DMS53 treated with DMSO at 0.1 percent for 48 hours (cell line): ENCODE data around the gene SRSF3.
A peak's percentile ranks its signal among the peaks of the same experiment; 100 is the strongest.
"Not testable (repeated sequence)": the region's sequence is repeated elsewhere in the genome, so short reads cannot be mapped to it uniquely, and the experiment has no call there.

ENCODE experiments used
- DNase-seq: peaks from one replicate; lab custom pipeline; 2025; ENCODE audit not compliant: unreplicated experiment; lab: John Stamatoyannopoulos, UW

The SRSF3 gene

DNA sequence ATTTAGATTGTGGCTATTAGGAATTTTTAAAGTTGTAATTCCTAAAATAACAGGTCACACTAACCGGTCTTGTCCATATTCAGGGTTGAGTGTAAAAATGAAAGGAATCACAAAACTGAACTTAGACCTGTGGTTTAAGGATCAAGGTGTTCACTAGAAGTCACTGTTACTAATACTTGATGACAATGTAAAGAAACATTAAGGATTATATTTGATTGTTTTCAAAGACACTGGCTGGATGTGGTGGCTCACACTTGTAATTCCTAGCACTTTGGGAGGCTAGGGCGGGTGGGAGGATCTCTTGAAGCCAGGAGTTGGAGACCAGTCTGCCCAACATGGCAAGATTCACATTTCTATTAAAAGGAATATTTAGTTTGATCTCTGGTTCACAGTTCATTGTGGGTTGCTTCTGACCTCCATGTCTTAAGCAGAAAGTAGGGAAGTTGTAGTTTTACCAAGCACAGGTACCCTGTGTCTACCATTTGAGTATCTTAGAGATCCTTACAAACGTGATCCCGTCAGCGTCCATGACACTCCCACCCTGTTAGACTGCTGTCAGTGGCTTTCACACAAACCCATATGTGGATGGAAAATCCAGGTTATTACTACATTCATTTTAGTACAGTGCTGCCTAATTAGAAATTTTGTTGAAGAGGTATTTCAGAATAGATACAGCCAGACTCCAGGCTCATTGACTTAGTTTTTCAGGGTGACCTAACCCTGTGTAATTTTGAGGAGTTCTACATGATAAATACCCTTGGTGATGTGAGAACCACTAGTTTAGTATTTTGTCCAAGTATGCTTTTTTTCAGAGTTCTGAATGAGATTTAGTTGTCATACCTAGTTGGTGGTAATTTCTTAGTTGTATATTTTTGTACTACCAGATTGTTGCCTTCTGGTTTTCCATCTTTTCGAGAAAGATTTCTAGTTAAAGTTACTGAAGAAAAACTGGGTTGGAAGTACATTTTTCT is 10.2 kb downstream of the SRSF3 start:
- DNase-seq, result no peak

- DNase-seq, result no peak
Observed at GRCh38 chr6:36605143-36605542, 11.0 kb downstream of the SRSF3 start.

DNA sequence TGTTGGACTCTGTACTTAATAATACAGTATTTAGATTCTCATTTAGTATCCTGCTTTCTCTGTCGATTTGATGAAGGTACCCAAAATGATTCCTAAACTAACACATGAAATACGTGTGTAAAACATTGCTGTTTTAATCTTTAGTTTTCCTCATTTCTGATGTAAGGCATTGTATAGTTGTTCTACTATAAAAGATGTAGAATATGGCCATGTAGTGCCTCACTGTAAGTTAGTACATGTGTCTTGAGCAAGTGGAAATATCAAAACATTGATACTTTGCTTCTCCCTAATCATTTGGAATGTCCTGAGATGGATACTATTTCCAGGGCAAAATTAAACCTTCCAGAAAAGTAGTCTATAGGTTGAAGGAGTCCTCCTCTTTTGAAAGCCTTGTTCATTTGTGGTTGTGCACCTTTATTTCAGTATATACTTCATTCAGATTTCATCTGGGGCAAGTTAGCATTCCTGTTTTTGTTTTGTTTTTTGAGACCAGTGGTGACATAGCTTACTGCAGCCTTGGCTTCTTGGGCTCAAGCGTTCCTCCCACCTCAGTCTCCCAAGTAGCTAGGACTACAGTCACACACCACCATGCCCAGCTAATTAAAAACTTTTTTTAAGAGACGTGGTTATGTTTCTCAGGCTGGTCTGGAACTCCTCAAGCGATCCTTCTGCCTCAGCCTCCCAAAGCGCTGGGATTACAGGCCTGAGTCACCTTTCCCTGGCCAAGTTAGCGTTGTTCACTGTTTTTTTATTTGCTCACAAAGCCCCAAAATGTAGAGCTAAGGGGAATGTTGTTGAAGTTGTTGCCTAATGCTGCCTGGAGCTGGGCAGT is 11.6 kb downstream of the SRSF3 start:
- no peak for DNase-seq

GRCh38 chr6:36607305-36607682 is 13.1 kb downstream of the SRSF3 start:
- DNase-seq, result not testable (repeated sequence)

- no peak for DNase-seq
Observed at GRCh38 chr6:36607683-36608386, 13.7 kb downstream of the SRSF3 start.

GRCh38 chr6:36608788-36609563 is 14.8 kb downstream of the SRSF3 start:
- no peak for DNase-seq

- no peak for DNase-seq
Observed at GRCh38 chr6:36609582-36609981, 15.4 kb downstream of the SRSF3 start.

DNA sequence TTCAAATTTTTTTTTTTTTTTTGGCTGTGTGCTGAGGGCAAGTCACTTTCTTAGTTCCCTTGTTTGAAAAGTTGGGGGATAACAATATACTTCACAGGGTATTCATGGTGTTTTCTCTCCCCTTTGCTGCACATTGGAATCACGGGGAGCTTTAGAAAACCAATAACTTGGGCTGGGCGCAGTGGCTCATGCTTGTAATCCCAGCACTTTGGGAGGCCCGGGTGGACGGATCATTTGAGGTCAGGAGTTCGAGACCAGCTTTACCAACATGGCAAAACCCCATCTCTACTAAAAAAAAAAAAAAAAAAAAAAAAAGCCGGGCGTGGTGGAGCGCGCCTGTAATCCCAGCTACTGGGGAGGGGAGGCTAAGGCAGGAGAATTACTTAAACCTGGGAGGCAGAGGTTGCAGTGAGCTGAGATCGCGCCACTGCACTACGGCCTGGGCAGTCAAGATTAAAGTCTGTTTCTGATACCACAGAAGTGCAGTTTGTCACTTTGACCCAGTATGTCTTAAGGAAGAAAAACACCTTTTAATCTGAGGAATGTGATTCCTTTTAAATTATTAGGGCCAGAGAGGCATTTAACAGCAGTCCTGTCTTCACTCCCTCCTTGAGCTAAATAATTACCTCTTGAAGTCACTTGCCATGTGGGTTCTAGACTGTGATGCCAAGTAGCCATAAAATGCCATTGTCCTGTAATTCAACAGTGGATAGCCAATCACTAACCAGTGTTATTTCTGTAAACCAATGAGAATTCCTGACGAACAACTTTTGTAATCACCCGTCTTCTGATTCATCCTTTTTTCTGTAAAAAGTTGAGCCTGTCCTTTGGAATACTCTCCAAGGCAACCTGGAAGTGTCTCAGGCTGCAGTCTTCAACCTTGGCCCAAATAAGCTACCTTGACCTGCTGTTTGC is 16.1 kb downstream of the SRSF3 start:
- DNase-seq, result no peak

- DNase-seq, result no peak
Observed at GRCh38 chr6:36610956-36611336, 16.8 kb downstream of the SRSF3 start.

- DNase-seq, result not testable (repeated sequence)
Observed at GRCh38 chr6:36611679-36612078, 17.5 kb downstream of the SRSF3 start.

- DNase-seq, result no peak
Observed at GRCh38 chr6:36612101-36612625, 18.0 kb downstream of the SRSF3 start.

GRCh38 chr6:36613200-36613995 is 19.2 kb downstream of the SRSF3 start:
- DNase-seq, result no peak

- DNase-seq, result peak; percentile 36
Observed at GRCh38 chr6:36615018-36615761, 21.0 kb downstream of the SRSF3 start.

- DNase-seq, result peak; percentile 49
Observed at GRCh38 chr6:36616893-36617521, 22.8 kb downstream of the SRSF3 start.

DNA sequence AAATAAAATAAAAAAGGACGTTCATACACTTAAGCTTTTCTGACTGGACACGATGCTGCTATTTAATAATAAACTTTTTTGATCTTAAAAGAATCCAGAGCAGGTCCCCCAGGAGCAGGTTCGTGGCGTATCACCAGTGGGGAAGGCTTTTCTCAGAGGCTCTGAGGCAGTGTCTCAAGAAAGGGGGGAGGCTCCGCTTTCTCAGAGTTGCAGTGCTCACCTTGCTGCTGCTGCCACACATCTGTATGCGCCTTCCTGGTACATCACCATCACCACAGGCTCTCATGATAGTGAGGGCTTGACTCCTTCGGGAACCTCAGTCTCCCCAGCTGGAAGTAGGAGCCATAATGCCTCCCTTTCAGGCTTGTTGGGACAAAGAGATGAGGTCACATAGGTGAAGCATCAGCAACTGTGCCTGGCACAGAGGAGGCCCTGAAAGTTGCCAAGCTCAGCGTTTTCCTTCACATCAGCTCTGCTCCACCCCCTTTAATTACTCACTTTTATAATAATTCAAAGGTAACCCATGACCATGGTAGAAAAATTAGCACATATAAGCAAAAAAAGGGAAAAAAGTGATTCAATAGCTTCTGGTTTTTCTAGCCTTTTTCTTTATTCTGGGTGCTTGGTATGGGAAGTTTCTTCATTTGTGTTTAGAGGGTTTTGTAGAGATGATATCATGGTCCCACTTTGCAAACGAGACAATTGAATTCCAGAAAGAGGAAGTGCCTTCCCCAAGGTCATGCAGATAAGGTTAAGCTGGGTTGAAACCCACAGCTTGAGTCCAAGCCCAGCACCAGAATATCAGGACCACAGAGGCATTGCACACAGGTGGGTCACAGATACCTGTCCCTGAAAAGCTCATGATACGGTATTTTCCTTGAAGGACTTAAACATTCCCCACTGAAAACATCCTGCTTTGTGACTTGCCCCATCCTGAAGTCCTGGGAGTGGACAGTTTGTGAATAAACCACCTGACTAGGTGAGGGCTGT is 24.5 kb downstream of the SRSF3 start:
- no peak for DNase-seq

- DNase-seq, result no peak
Observed at GRCh38 chr6:36621371-36621855, 27.3 kb downstream of the SRSF3 start.
